ENCODE results near the gene MAGI1. TPM values are rescaled to one million over a fixed set of nuclear protein-coding genes. Genes with fewer than 3 reads are reported as not detected.

Gene MAGI1
- polyA plus RNA-seq, 1 of the 3 experiments (the other 2 are of a cell fraction): 10.3 TPM

GRCh38 chr3:65433480-65433879 is 605.2 kb downstream of the MAGI1 start:
- H3K27ac ChIP-seq (ENCODE audit: low read depth in 2 of 2, low read length in 1 of 2): no peak overlapping the region; a peak in 1 of 4 replicates
- TF ChIP-seq YY1 (IDR thresholded peaks at IDR 0.05; ENCODE audit: low read depth) (no peak), MEF2A (IDR thresholded peaks at IDR 0.05; ENCODE audit: borderline replicate concordance, low read depth) (no peak), REST (IDR thresholded peaks at IDR 0.05; ENCODE audit: low read depth, low read length) (no peak), RAD21 (IDR thresholded peaks at IDR 0.05; ENCODE audit: low read length) (no peak), RFX5 (IDR thresholded peaks at IDR 0.05; ENCODE audit: low read length) (no peak), SIN3A (IDR thresholded peaks at IDR 0.05; ENCODE audit: borderline replicate concordance, low read depth, low read length) (no peak), ZBTB33 (IDR thresholded peaks at IDR 0.05; ENCODE audit: borderline replicate concordance, low read depth) (no peak)
- H3K9me2 ChIP-seq: no peaks in the 10 kb centered on the region
- no peak overlapping the region for H3K4me3 ChIP-seq (ENCODE audit: low read depth in 2 of 2, low read length in 1 of 2)
- CTCF ChIA-PET: interaction anchor here (1.0 to 1.4 kb wide), 3 partner anchors 162 to 899 kb away, joined by 4 read pairs; no protein-coding TSS in a partner anchor
- H3F3A ChIP-seq (replicated peaks; ENCODE audit: insufficient read depth): peaks cover 2% of the 10 kb centered on the region
- no peak overlapping the region for H3K9ac ChIP-seq
- no peaks in the 10 kb centered on the region for H3K79me2 ChIP-seq (ENCODE audit: insufficient read depth)
- peaks cover 29 to 44% of the 10 kb centered on the region in 2 experiments for H3K36me3 ChIP-seq (replicated peaks in 1 of 2; ENCODE audit: control insufficient read depth in 1 of 2, insufficient read depth in 2 of 2, low read length in 1 of 2)
- no peak overlapping the region for H3K4me2 ChIP-seq
- H4K20me1 ChIP-seq (ENCODE audit: insufficient read depth): no peaks in the 10 kb centered on the region
- no peak overlapping the region for H2AFZ ChIP-seq (ENCODE audit: low read depth)
- POLR2A ChIA-PET: no interaction called here
- no peak for DNase-seq
- WGBS (ENCODE audit: low lambda C conversion rate): 94% methylated on average over 5 of the region's 5 CpGs
- no peaks in the 10 kb centered on the region for H3K9me3 ChIP-seq
- H3K4me1 ChIP-seq (ENCODE audit: control insufficient read depth in 1 of 2, insufficient read depth in 2 of 2, low read depth in 1 of 2, low read length in 1 of 2): peaks cover 0 to 12% of the 10 kb centered on the region in 2 experiments; a peak in 2 of 4 replicates
- no peaks in the 10 kb centered on the region for H3K27me3 ChIP-seq (ENCODE audit: insufficient read depth)

GRCh38 chr3:65432388-65433003 is 606.2 kb downstream of the MAGI1 start:
- Histone ChIP-seq H3K9me2 (no peaks in the 10 kb centered on the region), H3K4me1 (ENCODE audit: control insufficient read depth in 1 of 2, insufficient read depth in 2 of 2, low read depth in 1 of 2, low read length in 1 of 2) (peaks cover 0 to 12% of the 10 kb centered on the region in 2 experiments; a peak in 2 of 4 replicates), H3K79me2 (ENCODE audit: insufficient read depth) (no peaks in the 10 kb centered on the region), H3K9me3 (no peaks in the 10 kb centered on the region), H3K27ac (ENCODE audit: low read depth in 2 of 2, low read length in 1 of 2) (no peak overlapping the region; a peak in 1 of 4 replicates), H3K36me3 (replicated peaks in 1 of 2; ENCODE audit: control insufficient read depth in 1 of 2, insufficient read depth in 2 of 2, low read length in 1 of 2) (peaks cover 34 to 50% of the 10 kb centered on the region in 2 experiments), H2AFZ (ENCODE audit: low read depth) (no peak overlapping the region), H3K9ac (no peak overlapping the region), H3K4me3 (ENCODE audit: low read depth in 2 of 2, low read length in 1 of 2) (no peak overlapping the region), H3F3A (replicated peaks; ENCODE audit: insufficient read depth) (peaks cover 2% of the 10 kb centered on the region), H3K4me2 (no peak overlapping the region), H4K20me1 (ENCODE audit: insufficient read depth) (no peaks in the 10 kb centered on the region), H3K27me3 (ENCODE audit: insufficient read depth) (no peaks in the 10 kb centered on the region)
- ChIA-PET CTCF (interaction anchor here (0.5 to 1.3 kb wide), 7 partner anchors 22 to 948 kb away, joined by 3 to 4 read pairs (median 4); no protein-coding TSS in a partner anchor), POLR2A (no interaction called here)
- 92% methylated on average over 4 of the region's 6 CpGs for WGBS (ENCODE audit: low lambda C conversion rate)
- DNase-seq: no peak
- TF ChIP-seq TEAD4 (IDR thresholded peaks at IDR 0.05; ENCODE audit: borderline replicate concordance, insufficient read depth): no peak
- no peak for TF ChIP-seq FOXM1 (IDR thresholded peaks at IDR 0.05; ENCODE audit: low read depth)
- no peak for TF ChIP-seq EP300 (IDR thresholded peaks at IDR 0.05; ENCODE audit: borderline replicate concordance in 1 of 2, low read depth in 1 of 2, low read length in 1 of 2)
- no peak for TF ChIP-seq FOXJ3 (CRISPR knock-in tag; IDR thresholded peaks at IDR 0.05)
- TF ChIP-seq FOSL2 (IDR thresholded peaks at IDR 0.05; ENCODE audit: borderline replicate concordance, low read depth): no peak
- no peak for TF ChIP-seq REST (IDR thresholded peaks at IDR 0.05; ENCODE audit: low read depth, low read length)
- no peak for TF ChIP-seq USF1 (IDR thresholded peaks at IDR 0.05; ENCODE audit: borderline replicate concordance, low read depth)
- no peak for TF ChIP-seq PBX3 (IDR thresholded peaks at IDR 0.05)

Data from SK-N-SH (cell line).